ENCODE data around the gene FSTL4.

GRCh38 chr5:133461796-133462516, 150.4 kb downstream of the FSTL4 start:
- no peak for TF ChIP-seq CTCF (IDR thresholded peaks at IDR 0.05)
- TF ChIP-seq POLR2A (IDR thresholded peaks at IDR 0.05), result no peak

Data from body of pancreas (tissue), 4 donors.